ENCODE data around the gene FHIP2A.

FHIP2A gene

DNA sequence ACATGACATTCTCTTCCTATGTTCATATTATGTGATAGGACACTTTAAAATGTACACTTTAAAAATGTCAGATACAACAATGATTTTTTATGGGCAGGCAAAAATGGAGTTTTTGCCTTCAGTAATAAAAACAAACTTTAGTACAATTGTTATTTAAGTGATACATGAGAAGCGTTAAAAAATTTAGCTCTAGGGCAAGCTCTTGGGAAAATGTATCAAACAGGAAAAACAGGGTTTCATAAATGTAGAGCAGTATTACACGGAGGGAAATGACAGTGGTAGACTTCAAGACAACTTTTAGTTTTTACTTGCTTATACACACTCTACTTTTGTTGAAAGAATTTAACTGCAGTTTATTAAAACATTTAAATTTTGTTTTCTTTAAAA lies 1.5 kb downstream of the FHIP2A start:
- DNase-seq (ENCODE audit: low read depth in 1 of 2, low spot score in 1 of 2): no peak
- TF ChIP-seq POLR2AphosphoS5 (IDR thresholded peaks at IDR 0.05; ENCODE audit: low read depth): no peak
- TF ChIP-seq, protein P1, sequence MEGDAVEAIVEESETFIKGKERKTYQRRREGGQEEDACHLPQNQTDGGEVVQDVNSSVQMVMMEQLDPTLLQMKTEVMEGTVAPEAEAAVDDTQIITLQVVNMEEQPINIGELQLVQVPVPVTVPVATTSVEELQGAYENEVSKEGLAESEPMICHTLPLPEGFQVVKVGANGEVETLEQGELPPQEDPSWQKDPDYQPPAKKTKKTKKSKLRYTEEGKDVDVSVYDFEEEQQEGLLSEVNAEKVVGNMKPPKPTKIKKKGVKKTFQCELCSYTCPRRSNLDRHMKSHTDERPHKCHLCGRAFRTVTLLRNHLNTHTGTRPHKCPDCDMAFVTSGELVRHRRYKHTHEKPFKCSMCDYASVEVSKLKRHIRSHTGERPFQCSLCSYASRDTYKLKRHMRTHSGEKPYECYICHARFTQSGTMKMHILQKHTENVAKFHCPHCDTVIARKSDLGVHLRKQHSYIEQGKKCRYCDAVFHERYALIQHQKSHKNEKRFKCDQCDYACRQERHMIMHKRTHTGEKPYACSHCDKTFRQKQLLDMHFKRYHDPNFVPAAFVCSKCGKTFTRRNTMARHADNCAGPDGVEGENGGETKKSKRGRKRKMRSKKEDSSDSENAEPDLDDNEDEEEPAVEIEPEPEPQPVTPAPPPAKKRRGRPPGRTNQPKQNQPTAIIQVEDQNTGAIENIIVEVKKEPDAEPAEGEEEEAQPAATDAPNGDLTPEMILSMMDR (IDR thresholded peaks at IDR 0.05; ENCODE audit: insufficient read depth, low read length): no peak
- TF ChIP-seq, protein P2, sequence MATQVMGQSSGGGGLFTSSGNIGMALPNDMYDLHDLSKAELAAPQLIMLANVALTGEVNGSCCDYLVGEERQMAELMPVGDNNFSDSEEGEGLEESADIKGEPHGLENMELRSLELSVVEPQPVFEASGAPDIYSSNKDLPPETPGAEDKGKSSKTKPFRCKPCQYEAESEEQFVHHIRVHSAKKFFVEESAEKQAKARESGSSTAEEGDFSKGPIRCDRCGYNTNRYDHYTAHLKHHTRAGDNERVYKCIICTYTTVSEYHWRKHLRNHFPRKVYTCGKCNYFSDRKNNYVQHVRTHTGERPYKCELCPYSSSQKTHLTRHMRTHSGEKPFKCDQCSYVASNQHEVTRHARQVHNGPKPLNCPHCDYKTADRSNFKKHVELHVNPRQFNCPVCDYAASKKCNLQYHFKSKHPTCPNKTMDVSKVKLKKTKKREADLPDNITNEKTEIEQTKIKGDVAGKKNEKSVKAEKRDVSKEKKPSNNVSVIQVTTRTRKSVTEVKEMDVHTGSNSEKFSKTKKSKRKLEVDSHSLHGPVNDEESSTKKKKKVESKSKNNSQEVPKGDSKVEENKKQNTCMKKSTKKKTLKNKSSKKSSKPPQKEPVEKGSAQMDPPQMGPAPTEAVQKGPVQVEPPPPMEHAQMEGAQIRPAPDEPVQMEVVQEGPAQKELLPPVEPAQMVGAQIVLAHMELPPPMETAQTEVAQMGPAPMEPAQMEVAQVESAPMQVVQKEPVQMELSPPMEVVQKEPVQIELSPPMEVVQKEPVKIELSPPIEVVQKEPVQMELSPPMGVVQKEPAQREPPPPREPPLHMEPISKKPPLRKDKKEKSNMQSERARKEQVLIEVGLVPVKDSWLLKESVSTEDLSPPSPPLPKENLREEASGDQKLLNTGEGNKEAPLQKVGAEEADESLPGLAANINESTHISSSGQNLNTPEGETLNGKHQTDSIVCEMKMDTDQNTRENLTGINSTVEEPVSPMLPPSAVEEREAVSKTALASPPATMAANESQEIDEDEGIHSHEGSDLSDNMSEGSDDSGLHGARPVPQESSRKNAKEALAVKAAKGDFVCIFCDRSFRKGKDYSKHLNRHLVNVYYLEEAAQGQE (IDR thresholded peaks at IDR 0.05; ENCODE audit: insufficient replicate concordance, low read depth): no peak
- no peak for TF ChIP-seq SPI1 (IDR thresholded peaks at IDR 0.05; ENCODE audit: borderline replicate concordance, low read depth)
- no peak for TF ChIP-seq GABPA (IDR thresholded peaks at IDR 0.05; ENCODE audit: low read depth)
- Histone ChIP-seq H3K27ac (replicated peaks) (peak overlapping the region; percentile 57), H3K4me3 (replicated peaks; ENCODE audit: insufficient read depth, low read length) (peak overlapping the region; percentile 74), H3K27me3 (ENCODE audit: insufficient read depth, poor library complexity, severe bottlenecking) (peaks cover 4% of the 10 kb centered on the region)

DNA sequence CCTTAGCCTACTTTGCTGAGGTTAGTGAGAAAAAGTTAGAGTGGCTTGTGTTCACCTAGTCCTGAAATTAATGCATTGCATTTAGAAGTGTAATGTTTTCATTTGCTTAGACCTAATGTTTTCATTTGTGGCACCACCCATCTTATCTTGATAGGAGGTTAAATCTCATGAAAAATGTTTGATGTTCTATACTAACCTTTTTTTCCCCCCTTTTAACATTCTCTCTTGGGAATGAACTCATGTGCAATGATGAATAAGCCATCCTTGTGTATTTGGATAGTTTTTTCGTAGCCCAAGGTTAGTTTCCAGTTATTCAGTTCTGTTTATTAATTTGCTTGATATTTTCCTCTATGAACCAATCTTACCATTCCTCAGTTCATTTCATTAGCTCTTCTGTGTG lies 2.8 kb downstream of the FHIP2A start:
- H3K27ac ChIP-seq (replicated peaks): no peak overlapping the region
- DNase-seq (ENCODE audit: low read depth in 1 of 2, low spot score in 1 of 2): no peak
- H3K4me3 ChIP-seq (replicated peaks; ENCODE audit: insufficient read depth, low read length): no peak overlapping the region

DNA sequence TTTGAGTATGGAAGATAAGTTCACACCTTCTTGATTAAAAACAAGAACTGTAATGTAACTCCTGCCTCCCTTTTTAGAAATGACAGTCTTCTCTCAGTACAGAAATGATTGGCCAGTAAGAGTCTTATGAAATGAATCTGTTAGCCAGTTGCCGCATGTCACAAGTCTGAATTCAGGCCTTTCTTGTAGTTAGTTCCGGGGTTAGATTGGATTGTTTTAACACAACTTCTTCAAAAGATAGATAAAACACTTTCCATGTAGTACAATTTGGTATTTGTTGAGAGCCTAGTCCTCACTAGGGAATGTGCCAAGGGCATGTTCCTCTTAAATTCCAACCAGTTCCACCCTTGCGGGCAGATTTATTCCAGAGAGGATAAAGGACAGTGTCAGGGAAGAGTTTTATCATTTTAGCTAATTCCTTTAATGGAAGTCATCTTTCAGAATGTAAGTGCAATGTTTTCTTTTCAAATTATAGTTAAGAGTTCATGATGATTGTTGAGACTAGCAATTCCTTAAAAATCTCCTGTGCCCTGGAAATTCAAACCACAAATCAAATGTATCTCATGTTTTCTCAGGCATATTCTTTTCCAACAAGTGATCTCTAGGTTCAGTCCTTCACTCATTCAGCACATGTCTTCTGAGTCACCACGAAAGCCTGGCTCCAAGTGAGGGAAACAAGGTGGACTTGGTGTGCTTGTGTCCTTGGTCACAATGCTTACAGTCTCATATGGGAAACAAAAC lies 4.1 kb downstream of the FHIP2A start:
- DNase-seq (ENCODE audit: low read depth in 1 of 2, low spot score in 1 of 2): no peak

More for the DNA sequence above, 2.8 kb downstream of the FHIP2A start:
- TF ChIP-seq, protein P1 (IDR thresholded peaks at IDR 0.05; ENCODE audit: insufficient read depth, low read length): no peak
- TF ChIP-seq SPI1 (IDR thresholded peaks at IDR 0.05; ENCODE audit: borderline replicate concordance, low read depth) (no peak), GABPA (IDR thresholded peaks at IDR 0.05; ENCODE audit: low read depth) (no peak), POLR2AphosphoS5 (IDR thresholded peaks at IDR 0.05; ENCODE audit: low read depth) (no peak)
- TF ChIP-seq, protein P2 (IDR thresholded peaks at IDR 0.05; ENCODE audit: insufficient replicate concordance, low read depth): no peak
- H3K27me3 ChIP-seq (ENCODE audit: insufficient read depth, poor library complexity, severe bottlenecking): peaks cover under 1% of the 10 kb centered on the region

More for the DNA sequence above, 4.1 kb downstream of the FHIP2A start:
- Histone ChIP-seq H3K27ac (replicated peaks) (no peak overlapping the region), H3K27me3 (ENCODE audit: insufficient read depth, poor library complexity, severe bottlenecking) (no peaks in the 10 kb centered on the region), H3K4me3 (replicated peaks; ENCODE audit: insufficient read depth, low read length) (no peak overlapping the region)
- TF ChIP-seq, protein P2 (IDR thresholded peaks at IDR 0.05; ENCODE audit: insufficient replicate concordance, low read depth): no peak
- TF ChIP-seq POLR2AphosphoS5 (IDR thresholded peaks at IDR 0.05; ENCODE audit: low read depth) (no peak), SPI1 (IDR thresholded peaks at IDR 0.05; ENCODE audit: borderline replicate concordance, low read depth) (no peak), GABPA (IDR thresholded peaks at IDR 0.05; ENCODE audit: low read depth) (no peak)
- TF ChIP-seq, protein P1 (IDR thresholded peaks at IDR 0.05; ENCODE audit: insufficient read depth, low read length): no peak
